Endothelial cell of umbilical vein (primary cell): ENCODE data around the gene FRMD4A. TPM values are rescaled to one million over a fixed set of nuclear protein-coding genes. Genes with fewer than 3 reads are reported as not detected.
A peak's percentile ranks its signal among the peaks of the same experiment; 100 is the strongest.

Source experiments
- BruUV-seq: library from RNA; stranded (reverse); fragments of 400-500 nt; replicated peaks from 2 replicates; lab custom pipeline; 2021; lab: Mats Ljungman, UMichigan
- CTCF ChIA-PET: fragments of 300-600, 350-600 bp; sonication (Branson Sonifier 250); formaldehyde crosslinking; loops from one replicate; lab custom pipeline; 2021; ENCODE audit warnings: antibody characterized with exemption, inconsistent platforms; lab: Charles Lee
- POLR2A ChIA-PET: fragments of 300-600, 350-600 bp; sonication (Branson Sonifier 250); formaldehyde crosslinking; loops from one replicate; lab custom pipeline; 2021; ENCODE audit warnings: antibody characterized with exemption, inconsistent platforms; lab: Charles Lee
- DNase-seq: peaks from one replicate; pipeline ENCODE4 v3.0.0-alpha.2; 2011; ENCODE audit warnings: low read depth, low spot score
- FAIRE-seq: peaks from 2 replicates; lab custom pipeline; 2011; peaks lifted over from hg19 to GRCh38; lab: Jason Lieb, UNC
- H2AFZ ChIP-seq: 2 replicates; pipeline ENCODE4 v1.6.0; 2012; ENCODE audit warnings: low read depth, low read length, control low read depth, inconsistent platforms
- H3K27ac ChIP-seq: 2 replicates; pipeline ENCODE4 v1.5.1; 2011; ENCODE audit warnings: low read depth, mild to moderate bottlenecking, control low read depth, low read length, moderate library complexity; ENCODE audit not compliant: insufficient read depth
- H3K27me3 ChIP-seq, 2 experiments: 2 replicates each; pipeline versions ENCODE4 v1.6.0 to v1.6.1; 2011; ENCODE audit warnings: low read length in 2 of 2, mixed read lengths in 1 of 2; ENCODE audit not compliant: control insufficient read depth in 2 of 2, insufficient read depth in 2 of 2
- H3K36me3 ChIP-seq, 2 experiments: 2 replicates in 1 of 2; 3 replicates in 1 of 2; pipeline ENCODE4 v1.5.1; 2011; ENCODE audit warnings: low read length in 2 of 2, mild to moderate bottlenecking in 1 of 2, moderate library complexity in 1 of 2; ENCODE audit not compliant: control insufficient read depth in 2 of 2, insufficient read depth in 2 of 2; ENCODE audit errors: extremely low read depth in 1 of 2
- H3K4me1 ChIP-seq: 3 replicates; pipeline ENCODE4 v1.5.1; 2011; ENCODE audit warnings: mild to moderate bottlenecking, low read length; ENCODE audit not compliant: control insufficient read depth, insufficient read depth; ENCODE audit errors: extremely low read depth
- H3K4me2 ChIP-seq: 2 replicates; pipeline ENCODE4 v1.6.1; 2011; ENCODE audit warnings: low read length, control low read depth, mixed read lengths; ENCODE audit not compliant: insufficient read depth
- H3K4me3 ChIP-seq, 3 experiments: fragments of 200-600 bp in 1 of 3; sonication (generic), shearing (Covaris generic) in 1 of 3; replicated peaks in 1 of 3; 2 replicates each; pipeline ENCODE4 v1.5.1; 2011 to 2016; ENCODE audit warnings: control low read depth in 3 of 3, low read length in 3 of 3, mild to moderate bottlenecking in 2 of 3, inconsistent platforms in 1 of 3, low read depth in 1 of 3, moderate library complexity in 1 of 3; ENCODE audit not compliant: insufficient read depth in 1 of 3
- H3K79me2 ChIP-seq: 2 replicates; pipeline ENCODE4 v1.6.0; 2012; ENCODE audit warnings: low read length, inconsistent platforms; ENCODE audit not compliant: control insufficient read depth, insufficient read depth
- H3K9ac ChIP-seq: replicated peaks from 2 replicates; pipeline ENCODE3; 2011; ENCODE audit warnings: low read length, control low read depth; ENCODE audit not compliant: insufficient read depth; ENCODE audit errors: extremely low read depth
- H3K9me1 ChIP-seq: replicated peaks from 3 replicates; pipeline ENCODE4 v1.6.0; 2011; ENCODE audit warnings: mild to moderate bottlenecking, low read length; ENCODE audit not compliant: control insufficient read depth, insufficient read depth; ENCODE audit errors: extremely low read depth
- H3K9me3 ChIP-seq: replicated peaks from 2 replicates; pipeline ENCODE4 v1.5.1; 2012; ENCODE audit warnings: low read length, inconsistent platforms; ENCODE audit not compliant: control insufficient read depth, insufficient read depth
- H4K20me1 ChIP-seq: replicated peaks from 2 replicates; pipeline ENCODE3; 2011; ENCODE audit warnings: mild to moderate bottlenecking, low read length; ENCODE audit not compliant: control insufficient read depth, insufficient read depth; ENCODE audit errors: extremely low read depth
- CTCF ChIP-seq, 2 donors: IDR thresholded peaks; 1 replicate in 1 of 2; 2 replicates in 1 of 2; pipeline ENCODE4 v1.5.1; 2011; ENCODE audit warnings: low read length in 2 of 2, mild to moderate bottlenecking in 2 of 2, moderate library complexity in 2 of 2, control low read depth in 1 of 2, inconsistent platforms in 1 of 2, low read depth in 1 of 2; ENCODE audit not compliant: insufficient read depth in 1 of 2; ENCODE audit errors: extremely low read depth in 1 of 2
- EZH2 ChIP-seq: IDR thresholded peaks from 2 replicates; pipeline ENCODE4 v1.6.1; 2012; ENCODE audit warnings: borderline replicate concordance, low read depth, mild to moderate bottlenecking, moderate library complexity, low read length, inconsistent platforms; ENCODE audit not compliant: severe bottlenecking
- FOS ChIP-seq: IDR thresholded peaks from 2 replicates; pipeline ENCODE4 v1.6.1; 2011; ENCODE audit warnings: mild to moderate bottlenecking, low read length, moderate library complexity, borderline replicate concordance; ENCODE audit not compliant: insufficient read depth
- GATA2 ChIP-seq: IDR thresholded peaks from 2 replicates; pipeline ENCODE4 v1.7.0; 2011; ENCODE audit warnings: low read depth, mild to moderate bottlenecking, moderate library complexity, mixed read lengths, low read length; ENCODE audit not compliant: insufficient read length, insufficient read depth
- JUN ChIP-seq: IDR thresholded peaks from 2 replicates; pipeline ENCODE4 v1.6.1; 2011; ENCODE audit warnings: borderline replicate concordance, low read depth; ENCODE audit not compliant: insufficient read length, insufficient read depth
- MYC ChIP-seq: IDR thresholded peaks from one replicate; pipeline ENCODE4 v1.6.1; 2011; ENCODE audit warnings: mild to moderate bottlenecking, low read depth, low read length
- POLR2A ChIP-seq: IDR thresholded peaks from 2 replicates; pipeline ENCODE4 v1.6.1; 2012; ENCODE audit warnings: low read depth, mild to moderate bottlenecking, control low read depth, low read length
- POLR2AphosphoS5 ChIP-seq: IDR thresholded peaks from 2 replicates; pipeline ENCODE4 v1.6.1; 2012; ENCODE audit warnings: low read depth, mild to moderate bottlenecking, control low read depth, low read length, moderate library complexity; ENCODE audit not compliant: insufficient read depth
- dilution Hi-C: fragments of 300-500 bp; cut with MboI; formaldehyde crosslinking; loops from one replicate; pipeline ENCODE4 v1.15.0; 2019; ENCODE audit warnings: low sequenced_read_pairs; ENCODE audit not compliant: extremely low pct_ligation_motif_present
- intact Hi-C: fragments of 100-400 bp; cut with micrococcal nuclease; formaldehyde crosslinking; loops from one replicate; pipeline ENCODE4 v1.10.0; 2022
- polyA plus RNA-seq, 4 experiments: library from polyadenylated mRNA; depleted of rRNA in 3 of 4; stranded (reverse) in 3 of 4; unstranded in 1 of 4; fragments of >200 nt; gene quantifications; 2 replicates each; pipeline versions ENCODE4 v1.2.1 to v1.2.3, GENCODE V29; 2011 to 2012; ENCODE audit warnings: missing spikeins in 1 of 4
- total RNA-seq: library from RNA; stranded (reverse); gene quantifications from 2 replicates; pipeline ENCODE4 v1.2.3, GENCODE V29; 2021
- TF ChIP-seq, protein P1 (sequence below): IDR thresholded peaks from 2 replicates; pipeline ENCODE4 v1.6.1; 2011; ENCODE audit not compliant: insufficient read depth, insufficient read length

FRMD4A gene
- total and polyA plus RNA-seq, 2 donors (not counting 3 experiments of a cell fraction or from before 2014, with no cell fraction given): 123 to 148 TPM

- no peak for DNase-seq
- Histone ChIP-seq H3K4me1 (peaks cover 42% of the 10 kb centered on the region), H3K9me1 (no peaks in the 10 kb centered on the region), H3K27me3 (no peaks in the 10 kb centered on the region), H2AFZ (no peak overlapping the region), H3K4me2 (no peak overlapping the region), H3K4me3 (no peak overlapping the region), H3K79me2 (peaks cover 100% of the 10 kb centered on the region), H3K9me3 (no peaks in the 10 kb centered on the region), H4K20me1 (no peaks in the 10 kb centered on the region), H3K9ac (no peak overlapping the region), H3K36me3 (peaks cover 2% of the 10 kb centered on the region in 2 experiments), H3K27ac (no peak overlapping the region)
- dilution Hi-C loops: no loop called here
- intact Hi-C loops: no loop called here
- TF ChIP-seq EZH2: no peak
- TF ChIP-seq GATA2: no peak
- TF ChIP-seq POLR2A: no peak
- no peak for TF ChIP-seq POLR2AphosphoS5
- BruUV-seq: no TSS peak
- FAIRE-seq: no peak
- ChIA-PET CTCF (no interaction called here), POLR2A (interaction anchor here (0.6 kb wide), 1 partner anchor 17 kb away, joined by 3 read pairs; no protein-coding TSS in a partner anchor)
These were observed 484.8 kb downstream of the FRMD4A start for GRCh38 chr10:13845897-13846296.

DNA sequence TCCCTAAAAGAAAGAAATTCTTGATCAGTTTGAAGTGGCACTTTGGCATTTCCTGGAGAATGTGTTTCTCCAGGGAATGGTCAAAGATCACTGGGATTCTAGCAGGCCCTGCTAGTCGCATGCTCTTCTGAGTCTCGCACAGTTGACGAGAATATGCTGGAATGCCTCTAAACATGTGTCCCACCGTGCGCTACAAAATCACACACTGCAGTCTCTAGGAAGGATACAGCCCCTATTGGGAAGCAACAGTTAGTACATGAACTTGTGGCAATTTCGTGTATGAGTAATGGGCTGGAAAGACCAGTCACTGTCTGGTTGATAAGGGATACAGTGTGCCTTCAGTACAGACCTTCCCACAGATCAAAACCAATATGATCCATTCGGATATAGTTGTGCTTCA lies 486.1 kb downstream of the FRMD4A start:
- peaks cover 99% of the 10 kb centered on the region for H3K79me2 ChIP-seq
- TF ChIP-seq JUN: no peak
- no peak for TF ChIP-seq EZH2
- no peak for TF ChIP-seq CTCF (IDR thresholded peaks at IDR 0.05; ENCODE audit: extremely low read depth in 1 of 2, insufficient read depth in 1 of 2, low read depth in 1 of 2, low read length in 2 of 2)
- TF ChIP-seq MYC: no peak
- TF ChIP-seq FOS: no peak
- no peak for TF ChIP-seq POLR2AphosphoS5
- no peak for TF ChIP-seq GATA2
- TF ChIP-seq, protein P1, sequence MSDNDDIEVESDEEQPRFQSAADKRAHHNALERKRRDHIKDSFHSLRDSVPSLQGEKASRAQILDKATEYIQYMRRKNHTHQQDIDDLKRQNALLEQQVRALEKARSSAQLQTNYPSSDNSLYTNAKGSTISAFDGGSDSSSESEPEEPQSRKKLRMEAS: no peak
- TF ChIP-seq POLR2A: no peak
- DNase-seq: peak; percentile 41
- H4K20me1 ChIP-seq: no peaks in the 10 kb centered on the region
- no peak overlapping the region for H3K4me2 ChIP-seq
- no peak overlapping the region for H3K4me3 ChIP-seq
- no TSS peak for BruUV-seq
- H3K9ac ChIP-seq: no peak overlapping the region
- ChIA-PET CTCF (no interaction called here), POLR2A (no interaction called here)
- H3K9me1 ChIP-seq: no peaks in the 10 kb centered on the region
- H3K9me3 ChIP-seq: no peaks in the 10 kb centered on the region
- peak; percentile 18 for FAIRE-seq
- peak overlapping the region; percentile 24 for H3K27ac ChIP-seq
- peaks cover 0 to 2% of the 10 kb centered on the region in 2 experiments for H3K36me3 ChIP-seq
- dilution Hi-C loops: no loop called here
- H2AFZ ChIP-seq: no peak overlapping the region
- intact Hi-C loops: no loop called here
- H3K27me3 ChIP-seq: no peaks in the 10 kb centered on the region
- peaks cover 48% of the 10 kb centered on the region for H3K4me1 ChIP-seq
